CD4-positive, alpha-beta T cell treated with Interleukin-4 for 1 hour (primary cell): Measurements from ENCODE around the gene SLC25A24.
"Not testable (repeated sequence)": the region's sequence is repeated elsewhere in the genome, so short reads cannot be mapped to it uniquely, and the experiment has no call there.

Experiments
- DNase-seq, 2 donors: peaks; one replicate each; pipeline ENCODE4 v3.0.0-alpha.2; 2020 to 2022

SLC25A24 gene

GRCh38 chr1:108194051-108194450, 6.1 kb downstream of the SLC25A24 start:
- DNase-seq: no peak

- DNase-seq: no peak
Observed at GRCh38 chr1:108193333-108193732, 6.8 kb downstream of the SLC25A24 start.

- DNase-seq: no peak
Observed at GRCh38 chr1:108192581-108192980, 7.6 kb downstream of the SLC25A24 start.

- no peak for DNase-seq
Observed at GRCh38 chr1:108190686-108191416, 9.3 kb downstream of the SLC25A24 start.

- DNase-seq: no peak
Observed at GRCh38 chr1:108190001-108190634, 10.0 kb downstream of the SLC25A24 start.

GRCh38 chr1:108188801-108189200, 11.3 kb downstream of the SLC25A24 start:
- no peak for DNase-seq

- no peak for DNase-seq
Observed at GRCh38 chr1:108182959-108183700, 17.0 kb downstream of the SLC25A24 start.

- no peak for DNase-seq
Observed at GRCh38 chr1:108179018-108179417, 21.1 kb downstream of the SLC25A24 start.

GRCh38 chr1:108162409-108162808, 37.7 kb downstream of the SLC25A24 start:
- DNase-seq: not testable (repeated sequence)

GRCh38 chr1:108159951-108160350, 40.2 kb downstream of the SLC25A24 start:
- DNase-seq: not testable (repeated sequence)

GRCh38 chr1:108158893-108159453, 41.2 kb downstream of the SLC25A24 start:
- DNase-seq: no peak

- DNase-seq: no peak
Observed at GRCh38 chr1:108154314-108154713, 45.8 kb downstream of the SLC25A24 start.

- no peak for DNase-seq
Observed at GRCh38 chr1:108152782-108153222, 47.3 kb downstream of the SLC25A24 start.

- no peak for DNase-seq
Observed at GRCh38 chr1:108151548-108151947, 48.6 kb downstream of the SLC25A24 start.

GRCh38 chr1:108149796-108150467, 50.2 kb downstream of the SLC25A24 start:
- DNase-seq: no peak

GRCh38 chr1:108144569-108144968, 55.6 kb downstream of the SLC25A24 start:
- DNase-seq: not testable (repeated sequence)

GRCh38 chr1:108142773-108143394, 57.3 kb downstream of the SLC25A24 start:
- no peak for DNase-seq

- no peak for DNase-seq
Observed at GRCh38 chr1:108142258-108142657, 57.9 kb downstream of the SLC25A24 start.

GRCh38 chr1:108141621-108142020, 58.5 kb downstream of the SLC25A24 start:
- DNase-seq: no peak

- DNase-seq: no peak
Observed at GRCh38 chr1:108140936-108141335, 59.2 kb downstream of the SLC25A24 start.

- no peak for DNase-seq
Observed at GRCh38 chr1:108140177-108140576, 60.0 kb downstream of the SLC25A24 start.

- not testable (repeated sequence) for DNase-seq
Observed at GRCh38 chr1:108139555-108139954, 60.6 kb downstream of the SLC25A24 start.
